ENCODE measurements around the gene MYCT1.
"Not testable (repeated sequence)": the region's sequence is repeated elsewhere in the genome, so short reads cannot be mapped to it uniquely, and the experiment has no call there.

Gene MYCT1

DNA sequence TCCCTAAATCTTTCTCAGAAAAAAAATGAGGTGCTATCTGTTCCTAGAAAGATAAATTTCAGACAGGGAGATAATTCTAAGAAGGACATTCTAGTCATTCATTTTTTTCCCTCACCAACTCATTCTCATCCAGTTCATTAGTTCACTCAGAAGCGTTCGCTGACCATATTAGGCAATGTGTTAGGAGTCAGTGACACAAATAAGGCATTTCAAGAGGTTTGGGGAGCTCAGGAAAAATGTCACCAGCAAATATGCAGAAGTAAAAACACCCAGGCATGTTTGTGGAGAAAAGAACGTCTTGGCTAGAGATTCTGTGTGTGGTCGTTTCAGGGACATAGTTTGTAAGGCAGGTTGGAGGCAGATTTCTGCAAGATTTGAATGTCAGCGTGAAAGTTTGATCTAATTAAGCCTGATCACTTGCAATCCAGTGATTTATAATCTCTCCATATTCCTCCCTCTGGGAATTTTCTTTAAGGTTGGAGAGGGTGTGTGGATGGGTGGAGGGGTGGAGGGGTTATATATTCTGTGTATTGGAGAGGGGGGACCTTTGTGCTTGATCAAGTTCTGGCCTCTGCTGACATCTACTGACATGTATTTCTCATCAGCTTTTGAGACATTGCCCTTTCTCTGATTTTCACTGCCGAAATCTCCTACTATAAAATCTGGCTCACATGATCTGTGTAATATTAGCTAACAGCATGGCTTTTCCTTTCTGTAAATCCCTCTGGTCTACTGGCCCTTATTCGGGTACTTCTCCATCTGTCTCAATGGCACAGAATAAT, 3.6 kb downstream of the MYCT1 start:
- peaks cover 9% of the 10 kb centered on the region for H3K27me3 Mint-ChIP-seq
- no peak overlapping the region for H3K4me3 Mint-ChIP-seq
- H3K9me3 Mint-ChIP-seq = no peaks in the 10 kb centered on the region
- H3K36me3 Mint-ChIP-seq = no peaks in the 10 kb centered on the region
- no peaks in the 10 kb centered on the region for H3K4me1 Mint-ChIP-seq
- no peak overlapping the region for H3K27ac Mint-ChIP-seq
- ATAC-seq = peak; percentile 43

DNA sequence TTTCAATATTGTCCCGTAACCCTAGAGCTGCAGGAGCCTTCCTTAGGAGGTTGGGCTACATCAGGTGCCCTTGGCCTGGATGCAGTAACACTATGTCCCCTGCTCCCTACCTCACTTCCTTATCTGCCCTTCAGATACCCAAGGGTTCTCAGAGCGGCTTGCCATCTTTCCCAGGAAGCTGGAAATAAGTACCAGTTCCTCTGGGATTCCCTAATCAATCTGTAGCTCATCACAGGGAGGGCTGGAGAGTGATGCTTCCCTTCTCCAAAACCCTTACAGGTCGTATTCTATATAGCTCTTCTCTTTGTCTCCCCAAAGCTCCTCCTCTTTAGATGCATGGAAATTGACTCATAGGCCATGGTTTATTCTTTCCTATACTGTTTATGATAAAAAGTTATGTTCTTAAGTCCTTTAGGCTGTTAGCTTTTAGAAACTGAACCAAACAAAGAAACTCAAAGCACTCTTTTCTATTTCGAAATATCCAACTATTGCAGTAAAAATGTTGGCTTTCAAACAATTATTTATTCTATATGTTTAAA, 4.2 kb downstream of the MYCT1 start:
- H3K4me1 Mint-ChIP-seq = no peaks in the 10 kb centered on the region
- peak; percentile 36 for ATAC-seq
- H3K9me3 Mint-ChIP-seq = no peaks in the 10 kb centered on the region
- H3K27me3 Mint-ChIP-seq = peaks cover 9% of the 10 kb centered on the region
- H3K27ac Mint-ChIP-seq = no peak overlapping the region
- H3K36me3 Mint-ChIP-seq = no peaks in the 10 kb centered on the region
- H3K4me3 Mint-ChIP-seq = no peak overlapping the region

DNA sequence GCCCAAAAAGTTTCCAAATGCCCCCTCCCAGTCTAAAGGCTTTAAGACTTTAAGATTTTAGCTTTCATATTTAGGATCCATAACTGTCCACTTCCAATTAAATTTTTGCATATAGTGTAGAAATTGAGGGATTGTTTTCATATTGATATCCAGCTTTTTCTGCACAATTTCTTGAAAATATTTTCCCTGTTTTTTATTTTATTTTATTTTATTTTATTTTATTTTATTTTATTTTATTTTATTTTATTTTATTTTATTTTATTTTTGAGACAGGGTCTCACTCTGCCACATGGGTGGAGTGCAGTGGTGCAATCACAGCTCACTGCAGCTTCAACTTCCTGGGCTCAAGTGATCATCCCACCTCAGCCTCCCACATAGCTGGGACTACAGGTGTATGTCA, 6.1 kb downstream of the MYCT1 start:
- H3K36me3 Mint-ChIP-seq, H3K9me3 Mint-ChIP-seq, H3K27me3 Mint-ChIP-seq, H3K27ac Mint-ChIP-seq, H3K4me3 Mint-ChIP-seq, ATAC-seq, H3K4me1 Mint-ChIP-seq: not testable (repeated sequence)

DNA sequence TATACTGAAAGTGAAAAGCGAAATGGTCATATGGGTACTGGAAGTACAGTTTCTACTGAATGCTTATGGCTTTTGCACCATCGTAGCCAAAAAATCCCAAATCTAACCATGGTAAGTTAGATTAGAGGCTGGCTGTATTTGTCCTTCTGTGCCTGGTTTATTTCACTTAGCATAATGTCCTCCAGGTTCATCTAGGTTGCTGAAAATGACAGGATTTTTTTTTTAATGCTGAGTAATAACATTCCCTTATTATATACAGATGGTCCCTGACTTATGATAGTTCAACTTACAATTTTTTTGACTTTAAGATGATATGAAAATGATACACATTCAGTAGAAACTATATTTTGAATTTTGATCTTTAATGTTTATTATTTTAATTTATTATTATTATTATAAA, 7.6 kb downstream of the MYCT1 start:
- no peak for ATAC-seq
- H3K4me1 Mint-ChIP-seq = no peaks in the 10 kb centered on the region
- H3K9me3 Mint-ChIP-seq = peaks cover 4% of the 10 kb centered on the region
- no peak overlapping the region for H3K4me3 Mint-ChIP-seq
- no peaks in the 10 kb centered on the region for H3K27me3 Mint-ChIP-seq
- no peak overlapping the region for H3K27ac Mint-ChIP-seq
- no peaks in the 10 kb centered on the region for H3K36me3 Mint-ChIP-seq

DNA sequence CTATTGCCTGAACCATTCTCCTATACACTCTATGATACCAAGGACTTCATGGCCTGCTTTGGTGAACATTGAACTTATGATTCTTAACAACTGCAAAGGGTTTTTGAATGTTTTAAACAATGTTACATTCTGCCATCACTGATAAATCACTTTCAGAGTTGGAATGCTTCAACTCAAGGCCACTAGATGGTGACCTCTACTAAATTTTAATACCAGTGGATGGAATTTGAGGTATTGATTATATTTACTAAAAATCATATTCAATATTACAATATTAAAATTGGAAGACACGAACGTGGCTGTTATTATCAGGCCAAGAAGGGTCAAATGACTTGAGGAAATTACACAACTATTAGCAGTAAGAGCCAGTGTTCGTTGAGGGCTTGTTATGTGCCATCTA, 18.6 kb downstream of the MYCT1 start:
- no peak overlapping the region for H3K27ac Mint-ChIP-seq

DNA sequence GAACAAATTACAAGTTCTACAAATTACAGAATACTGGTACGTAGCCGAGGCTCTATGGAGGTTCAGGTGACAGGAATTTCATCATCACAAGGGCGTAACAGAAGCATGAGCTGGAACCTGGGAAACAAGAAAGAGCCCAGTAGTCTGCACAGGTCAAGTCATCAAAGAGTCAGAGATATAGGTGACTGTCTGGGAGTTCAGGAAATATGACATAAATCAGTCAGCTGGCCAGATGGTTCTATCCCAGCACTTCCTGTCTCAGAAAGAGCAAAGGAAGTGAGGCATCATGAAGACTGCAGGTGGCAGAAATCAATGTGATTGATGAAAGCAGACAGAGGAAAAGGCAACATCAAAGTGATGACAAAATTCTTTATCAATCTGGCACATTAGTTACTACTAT, 23.3 kb downstream of the MYCT1 start:
- Mint-ChIP-seq H3K4me3 (no peak overlapping the region), H3K4me1 (no peaks in the 10 kb centered on the region)
- no peak for ATAC-seq

More for the DNA sequence above, 18.6 kb downstream of the MYCT1 start:
- Mint-ChIP-seq H3K27me3 (no peaks in the 10 kb centered on the region), H3K4me3 (no peak overlapping the region), H3K4me1 (no peaks in the 10 kb centered on the region), H3K36me3 (no peaks in the 10 kb centered on the region), H3K9me3 (peaks cover 4% of the 10 kb centered on the region)
- no peak for ATAC-seq

DNA sequence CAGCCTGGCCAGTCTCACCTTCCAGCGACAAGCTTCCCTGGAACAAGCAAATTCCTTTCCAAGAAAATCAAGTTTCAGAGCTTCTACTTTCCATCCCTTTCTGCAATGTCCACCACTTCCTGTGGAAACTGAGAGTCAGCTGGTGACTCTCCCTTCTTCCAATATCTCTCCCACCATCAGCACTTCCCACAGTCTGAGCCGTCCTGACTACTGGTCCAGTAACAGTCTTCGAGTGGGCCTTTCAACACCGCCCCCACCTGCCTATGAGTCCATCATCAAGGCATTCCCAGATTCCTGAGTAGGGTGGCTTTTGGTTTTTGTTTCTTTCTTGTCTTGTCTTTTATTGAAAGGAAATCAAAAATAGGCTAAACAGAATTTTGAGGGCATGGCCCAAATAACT, 24.3 kb downstream of the MYCT1 start:
- Mint-ChIP-seq H3K27ac (no peak overlapping the region), H3K4me1 (no peaks in the 10 kb centered on the region), H3K4me3 (no peak overlapping the region), H3K9me3 (no peaks in the 10 kb centered on the region), H3K36me3 (no peaks in the 10 kb centered on the region), H3K27me3 (no peaks in the 10 kb centered on the region)
- no peak for ATAC-seq

More for the DNA sequence above, 23.3 kb downstream of the MYCT1 start:
- H3K27me3 Mint-ChIP-seq = no peaks in the 10 kb centered on the region
- no peak overlapping the region for H3K27ac Mint-ChIP-seq
- no peaks in the 10 kb centered on the region for H3K9me3 Mint-ChIP-seq
- H3K36me3 Mint-ChIP-seq = no peaks in the 10 kb centered on the region

DNA sequence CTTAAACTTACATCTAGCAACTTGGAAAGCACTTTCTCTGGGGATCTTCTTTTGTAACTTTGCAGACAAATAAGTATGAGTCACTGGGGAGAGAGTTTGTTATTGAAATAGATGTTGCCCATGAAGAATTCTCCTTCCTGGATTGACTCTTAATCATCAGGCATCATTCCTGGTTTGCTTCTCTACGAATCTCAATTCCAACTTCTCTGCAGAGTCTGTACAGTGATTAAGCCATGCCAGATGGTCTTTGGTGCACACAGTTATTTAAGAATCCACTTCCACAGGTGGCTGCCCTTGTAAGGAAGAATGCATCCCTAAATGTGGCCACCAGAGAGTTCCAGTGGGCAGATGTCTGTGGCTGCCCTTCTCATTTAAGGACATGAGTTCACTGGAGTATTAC, 25.7 kb downstream of the MYCT1 start:
- Mint-ChIP-seq H3K36me3 (no peaks in the 10 kb centered on the region), H3K4me1 (no peaks in the 10 kb centered on the region), H3K27ac (no peak overlapping the region), H3K4me3 (no peak overlapping the region), H3K9me3 (no peaks in the 10 kb centered on the region), H3K27me3 (no peaks in the 10 kb centered on the region)
- ATAC-seq = no peak

DNA sequence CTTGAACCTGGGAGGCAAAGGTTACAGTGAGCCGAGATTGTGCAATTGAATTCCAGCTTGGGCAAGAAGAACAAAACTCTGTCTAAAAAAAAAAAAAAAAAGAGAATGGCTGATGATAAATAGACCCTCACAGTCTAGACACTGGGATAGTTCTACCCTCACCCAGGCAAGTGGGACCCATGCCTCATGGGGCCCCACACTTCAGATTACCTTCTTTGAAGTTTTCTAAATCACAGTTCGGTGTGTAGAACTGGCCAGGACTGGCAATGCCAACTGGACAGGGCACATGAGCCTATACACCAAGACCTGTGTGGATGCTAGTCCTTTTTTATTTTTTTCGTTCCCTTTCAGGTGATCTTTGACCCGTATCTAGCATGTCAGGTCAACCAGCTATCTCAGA, 28.6 kb downstream of the MYCT1 start:
- H3K27ac Mint-ChIP-seq = no peak overlapping the region
- H3K9me3 Mint-ChIP-seq = no peaks in the 10 kb centered on the region
- no peak overlapping the region for H3K4me3 Mint-ChIP-seq
- no peaks in the 10 kb centered on the region for H3K36me3 Mint-ChIP-seq
- H3K4me1 Mint-ChIP-seq = no peaks in the 10 kb centered on the region
- ATAC-seq = peak; percentile 50
- no peaks in the 10 kb centered on the region for H3K27me3 Mint-ChIP-seq

DNA sequence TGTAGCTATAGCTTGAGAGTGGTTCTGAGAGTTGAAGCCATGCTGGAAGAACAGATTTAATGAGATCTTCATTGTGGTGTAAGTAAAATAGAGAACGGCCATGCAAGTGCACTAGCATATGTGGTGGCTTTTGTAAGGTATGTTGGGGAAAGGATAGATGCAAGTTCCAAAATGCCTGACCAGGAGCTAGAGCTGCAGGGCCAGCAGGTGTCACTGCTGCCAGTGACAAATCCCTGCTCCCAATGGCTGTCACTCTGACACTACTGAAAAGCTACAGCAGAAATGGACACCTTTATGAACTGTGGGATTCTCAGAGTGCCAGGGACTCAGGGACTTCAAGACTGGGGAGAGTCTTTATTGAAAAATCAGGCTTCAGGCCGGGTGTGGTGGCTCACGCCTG, 29.8 kb downstream of the MYCT1 start:
- no peaks in the 10 kb centered on the region for H3K36me3 Mint-ChIP-seq
- H3K27ac Mint-ChIP-seq = no peak overlapping the region
- no peak overlapping the region for H3K4me3 Mint-ChIP-seq
- H3K27me3 Mint-ChIP-seq = no peaks in the 10 kb centered on the region
- no peak for ATAC-seq
- H3K9me3 Mint-ChIP-seq = no peaks in the 10 kb centered on the region
- no peaks in the 10 kb centered on the region for H3K4me1 Mint-ChIP-seq

DNA sequence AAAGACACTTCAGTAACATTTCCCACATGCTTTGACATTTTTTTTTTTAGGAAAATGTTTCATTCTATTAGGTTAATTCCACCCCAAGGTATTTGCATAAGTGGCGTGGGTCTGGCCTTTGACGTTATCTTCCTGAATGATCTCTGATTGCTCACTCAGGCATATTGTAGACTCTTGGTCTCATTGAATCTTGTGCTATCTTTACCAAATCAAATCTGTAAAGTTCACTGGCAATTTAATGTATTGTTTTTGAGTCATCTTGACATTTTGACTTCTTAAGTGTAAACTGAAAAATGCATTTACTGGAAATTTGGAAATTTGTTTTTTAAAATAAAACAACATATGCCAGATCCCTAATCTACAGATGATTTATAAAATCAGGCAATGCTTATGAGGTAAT, 36.9 kb downstream of the MYCT1 start:
- ATAC-seq = no peak
- Mint-ChIP-seq H3K4me3 (no peak overlapping the region), H3K4me1 (no peaks in the 10 kb centered on the region), H3K9me3 (peaks cover 2% of the 10 kb centered on the region), H3K27me3 (no peaks in the 10 kb centered on the region), H3K36me3 (no peaks in the 10 kb centered on the region), H3K27ac (no peak overlapping the region)

DNA sequence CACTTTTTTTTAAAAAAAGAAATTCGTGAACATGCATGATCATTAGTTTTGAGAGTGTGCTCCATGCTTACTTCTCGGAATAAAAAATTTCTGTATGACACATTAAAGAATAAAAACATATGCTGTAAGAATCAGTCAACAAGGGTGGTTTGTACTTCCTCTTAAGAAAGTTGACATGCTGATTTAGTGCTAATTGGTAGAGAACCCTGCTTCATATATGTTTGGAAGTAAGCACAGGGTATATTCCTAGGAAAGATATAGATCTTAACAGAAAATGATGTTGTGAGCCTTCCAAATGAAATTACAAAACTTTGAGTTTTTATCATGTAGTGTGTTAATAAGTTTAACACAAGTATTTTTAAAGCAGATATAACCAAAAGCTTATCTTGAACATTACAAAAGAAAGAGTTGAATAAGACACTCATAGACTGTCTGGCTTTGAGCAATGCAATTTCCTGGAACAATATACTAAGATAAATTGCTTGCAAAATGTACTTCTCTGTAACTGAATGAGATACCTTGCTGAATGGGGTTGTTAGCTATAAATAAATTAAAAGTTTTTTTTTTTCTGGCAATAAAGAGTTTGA, 39.1 kb downstream of the MYCT1 start:
- Mint-ChIP-seq H3K9me3 (peaks cover 2% of the 10 kb centered on the region), H3K4me1 (no peaks in the 10 kb centered on the region), H3K27ac (no peak overlapping the region), H3K4me3 (no peak overlapping the region), H3K27me3 (no peaks in the 10 kb centered on the region), H3K36me3 (no peaks in the 10 kb centered on the region)
- ATAC-seq = no peak

DNA sequence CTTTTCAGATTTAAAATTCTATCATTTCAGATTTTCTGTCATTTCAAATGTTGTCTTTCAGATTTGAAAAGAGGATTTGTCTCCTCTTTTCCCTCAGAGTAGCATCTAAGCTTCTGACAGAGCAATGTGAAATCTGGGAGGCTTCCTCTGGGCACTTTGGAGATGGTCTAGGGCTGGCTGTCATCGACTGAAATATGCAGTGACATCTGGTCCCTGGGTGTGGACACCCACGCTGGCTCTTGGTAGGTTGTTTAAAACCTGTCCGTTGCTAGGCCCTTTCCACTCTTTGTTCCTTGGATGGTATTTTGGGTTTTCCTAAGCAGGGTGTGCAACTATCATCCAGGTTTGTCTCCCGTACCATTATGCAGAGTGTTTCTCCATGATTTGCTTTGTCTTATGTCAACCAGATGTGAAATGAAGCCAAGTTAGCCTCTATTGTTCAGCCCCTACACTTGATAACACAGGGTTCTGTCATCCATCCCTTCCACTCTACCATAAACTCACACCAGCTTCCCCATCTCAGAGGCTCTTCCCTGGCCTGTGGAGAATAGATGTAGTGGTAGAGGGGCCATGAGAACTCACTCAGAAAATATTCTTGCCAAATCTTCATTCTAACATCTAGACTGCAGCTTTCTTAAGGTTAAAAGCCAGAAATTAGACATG, 47.9 kb downstream of the MYCT1 start:
- ATAC-seq = no peak
- Mint-ChIP-seq H3K4me3 (no peak overlapping the region), H3K36me3 (no peaks in the 10 kb centered on the region), H3K9me3 (no peaks in the 10 kb centered on the region), H3K27me3 (no peaks in the 10 kb centered on the region), H3K4me1 (no peaks in the 10 kb centered on the region), H3K27ac (no peak overlapping the region)

DNA sequence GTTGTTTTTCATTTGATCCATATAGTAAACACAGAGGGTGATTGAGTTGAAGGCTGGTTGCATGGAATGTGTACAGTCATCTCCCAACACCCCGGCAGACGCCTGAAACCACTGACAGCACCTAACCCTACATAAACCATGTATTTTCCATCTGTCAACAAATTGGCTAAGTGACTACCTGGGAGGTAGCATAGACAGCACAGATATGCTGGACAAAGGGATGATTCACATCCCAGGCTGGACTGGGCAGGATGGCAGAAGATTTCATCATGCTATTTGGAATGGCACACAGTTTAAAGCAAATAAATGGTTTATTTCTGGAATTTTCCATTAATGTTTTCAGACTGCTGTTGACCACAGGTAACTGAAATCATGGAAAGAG, 48.5 kb downstream of the MYCT1 start:
- Mint-ChIP-seq H3K36me3 (no peaks in the 10 kb centered on the region), H3K9me3 (no peaks in the 10 kb centered on the region), H3K4me3 (no peak overlapping the region), H3K27ac (no peak overlapping the region), H3K27me3 (no peaks in the 10 kb centered on the region), H3K4me1 (no peaks in the 10 kb centered on the region)
- no peak for ATAC-seq

DNA sequence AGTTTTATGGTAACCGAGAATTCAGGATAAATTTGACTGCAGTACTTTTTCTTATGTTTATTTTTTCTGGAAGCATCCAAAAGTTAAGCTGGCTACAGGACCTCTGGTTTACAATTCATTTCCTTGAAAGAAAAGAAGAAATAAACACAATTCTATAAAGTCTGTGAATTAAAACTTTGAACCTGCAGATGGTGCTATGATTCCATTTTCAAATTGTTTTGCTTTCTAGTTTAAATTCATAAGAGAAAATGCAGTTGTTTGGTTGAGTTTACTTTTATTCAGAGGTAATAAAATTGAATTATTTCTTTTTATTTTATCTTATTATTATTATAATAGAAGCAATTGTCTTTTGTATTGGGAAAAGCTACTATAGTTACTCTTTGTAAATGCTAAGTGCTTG, 51.1 kb downstream of the MYCT1 start:
- no peak overlapping the region for H3K4me3 Mint-ChIP-seq
- no peaks in the 10 kb centered on the region for H3K9me3 Mint-ChIP-seq

DNA sequence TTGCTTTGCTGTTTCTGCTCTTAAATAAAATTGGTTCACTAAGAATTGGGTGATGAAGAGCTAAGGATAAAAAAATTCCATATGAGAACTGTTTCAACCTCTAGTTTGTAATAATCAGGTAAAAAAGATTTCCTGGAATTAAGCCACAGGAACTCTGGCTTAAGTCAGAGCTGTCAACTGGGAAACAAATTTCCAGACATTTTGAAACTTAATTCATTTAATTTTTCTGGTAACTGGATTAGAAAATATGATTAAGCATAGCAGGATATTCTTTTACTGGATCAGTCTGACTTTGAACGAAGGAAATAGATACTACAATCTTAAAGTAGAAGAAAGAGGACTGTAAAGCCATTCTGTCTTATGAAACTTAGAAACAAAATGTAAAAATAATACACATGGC, 51.6 kb downstream of the MYCT1 start:
- Mint-ChIP-seq H3K27me3 (no peaks in the 10 kb centered on the region), H3K4me3 (no peak overlapping the region), H3K36me3 (no peaks in the 10 kb centered on the region), H3K4me1 (no peaks in the 10 kb centered on the region), H3K9me3 (no peaks in the 10 kb centered on the region), H3K27ac (no peak overlapping the region)
- no peak for ATAC-seq

More for the DNA sequence above, 51.1 kb downstream of the MYCT1 start:
- ATAC-seq = no peak
- H3K4me1 Mint-ChIP-seq = no peaks in the 10 kb centered on the region
- no peaks in the 10 kb centered on the region for H3K27me3 Mint-ChIP-seq
- no peaks in the 10 kb centered on the region for H3K36me3 Mint-ChIP-seq
- H3K27ac Mint-ChIP-seq = no peak overlapping the region
